Renal cortical epithelial cell (primary cell): ENCODE data around the gene EIF2B5. TPM values are rescaled to one million over a fixed set of nuclear protein-coding genes. Genes with fewer than 3 reads are reported as not detected.

Experiments used
- total RNA-seq: library from RNA; depleted of rRNA; stranded (reverse); fragments of >200 nt; gene quantifications from 2 replicates; pipeline ENCODE4 v1.2.3, GENCODE V29; 2014

EIF2B5 gene
- total RNA-seq, 1 donor from 2014 or later: 43.8 TPM

Other genes with a start within 250 kb of the EIF2B5 start
- gene ABCC5, start 117.5 kb upstream of the EIF2B5 start, total RNA-seq: 12.0 and 93.6 TPM in 2 replicates
- gene HTR3D, start 103.6 kb upstream of the EIF2B5 start, total RNA-seq: 0.10 TPM in 1 of 2 replicates, not detected in the other
- gene HTR3C, start 82.3 kb upstream of the EIF2B5 start, total RNA-seq: not detected in 2 replicates
- gene HTR3E, start 38.3 kb upstream of the EIF2B5 start, total RNA-seq: not detected in 2 replicates
- 16.8 and 63.6 TPM in 2 replicates for gene DVL3, start 20.0 kb downstream of the EIF2B5 start, total RNA-seq
- gene AP2M1, start 39.5 kb downstream of the EIF2B5 start, total RNA-seq: 299 and 523 TPM in 2 replicates
- gene ABCF3, start 50.8 kb downstream of the EIF2B5 start, total RNA-seq: 17.9 and 53.3 TPM in 2 replicates
- 0.10 TPM in 1 of 2 replicates, not detected in the other for gene VWA5B2, start 94.2 kb downstream of the EIF2B5 start, total RNA-seq
- gene ALG3, start 113.6 kb downstream of the EIF2B5 start, total RNA-seq: 18.9 and 43.2 TPM in 2 replicates
- gene EEF1AKMT4, start 114.3 kb downstream of the EIF2B5 start, total RNA-seq: 4.3 and 4.7 TPM in 2 replicates
- 0.10 TPM in 1 of 2 replicates, not detected in the other for gene CAMK2N2, start 126.2 kb downstream of the EIF2B5 start, total RNA-seq
- not detected in 2 replicates for gene ECE2, start 140.7 kb downstream of the EIF2B5 start, total RNA-seq
- 423 and 840 TPM in 2 replicates for gene PSMD2, start 163.9 kb downstream of the EIF2B5 start, total RNA-seq
- gene EIF4G1, start 179.2 kb downstream of the EIF2B5 start, total RNA-seq: 195 and 527 TPM in 2 replicates
- gene FAM131A, start 202.2 kb downstream of the EIF2B5 start, total RNA-seq: 16.8 and 24.2 TPM in 2 replicates
- gene CLCN2, start 226.2 kb downstream of the EIF2B5 start, total RNA-seq: 1.7 and 3.5 TPM in 2 replicates
- 97.3 and 161 TPM in 2 replicates for gene POLR2H, start 226.4 kb downstream of the EIF2B5 start, total RNA-seq
- gene THPO, start 242.8 kb downstream of the EIF2B5 start, total RNA-seq: 0.35 and 0.69 TPM in 2 replicates
- gene CHRD, start 244.7 kb downstream of the EIF2B5 start, total RNA-seq: 3.0 and 23.9 TPM in 2 replicates